K562 (cell line): ENCODE data around the gene MTPN. TPM values are rescaled to one million over a fixed set of nuclear protein-coding genes. Genes with fewer than 3 reads are reported as not detected.

ENCODE experiments used
- ARID1B ChIP-seq: fragments of 450-650 bp; IDR thresholded peaks from 2 replicates; pipeline ENCODE4 v1.6.1; 2016; ENCODE audit warnings: antibody characterized with exemption, mild to moderate bottlenecking, inconsistent platforms
- BACH1 ChIP-seq: fragments of 200-800 bp; sonication (Bioruptor generic); IDR thresholded peaks from 2 replicates; pipeline ENCODE4 v1.6.1; 2016; ENCODE audit warnings: missing genetic modification characterization, missing compliant biosample characterization
- CBFA2T3 ChIP-seq: fragments of 450-650 bp; IDR thresholded peaks from 2 replicates; pipeline ENCODE4 v1.6.1; 2017
- EP300 ChIP-seq: IDR thresholded peaks from 2 replicates; pipeline ENCODE4 v1.6.1; 2012; ENCODE audit warnings: low read length, improper control_type of control experiment
- HDAC3 ChIP-seq: fragments of 450-650 bp; IDR thresholded peaks from 2 replicates; pipeline ENCODE4 v1.6.1; 2018; ENCODE audit warnings: borderline replicate concordance, mild to moderate bottlenecking, moderate library complexity; ENCODE audit not compliant: partially characterized antibody
- HMG20A ChIP-seq: fragments of 450-650 bp; formaldehyde crosslinking; conservative IDR thresholded peaks from 2 replicates; pipeline ENCODE4 v1.4.0; 2020; ENCODE audit warnings: mild to moderate bottlenecking, mixed read lengths
- LARP7 ChIP-seq: fragments of 450-650 bp; IDR thresholded peaks from 2 replicates; pipeline ENCODE4 v1.6.1; 2016
- MAFF ChIP-seq: IDR thresholded peaks from 2 replicates; pipeline ENCODE4 v1.6.1; 2012; ENCODE audit warnings: low read length, improper control_type of control experiment
- MAFK ChIP-seq: IDR thresholded peaks from 2 replicates; pipeline ENCODE4 v1.6.1; 2011; ENCODE audit warnings: low read length, improper control_type of control experiment
- NFE2 ChIP-seq: IDR thresholded peaks from 2 replicates; pipeline ENCODE4 v1.6.1; 2014; ENCODE audit warnings: antibody characterized with exemption, low read depth
- NRF1 ChIP-seq, 2 experiments: fragments of 450-650 bp; IDR thresholded peaks in 1 of 2; conservative IDR thresholded peaks in 1 of 2; 2 replicates each; pipeline ENCODE4 v1.6.1; 2014; ENCODE audit warnings: mild to moderate bottlenecking in 2 of 2
- PURB ChIP-seq: sonication (generic); formaldehyde crosslinking; IDR thresholded peaks from 2 replicates; pipeline ENCODE4 v1.9.0; 2021; ENCODE audit warnings: low read depth, mild to moderate bottlenecking, missing genetic modification reagents
- RBM34 ChIP-seq: fragments of 200-400 bp; formaldehyde crosslinking; IDR thresholded peaks from 2 replicates; pipeline ENCODE4 v1.6.1; 2018; ENCODE audit warnings: low read length, borderline replicate concordance; ENCODE audit not compliant: insufficient read depth
- SMARCC2 ChIP-seq: fragments of 450-650 bp; IDR thresholded peaks from 2 replicates; pipeline ENCODE4 v1.6.1; 2017; ENCODE audit warnings: antibody characterized with exemption, moderate library complexity, mild to moderate bottlenecking, low read depth
- SOX6 ChIP-seq: fragments of 450-650 bp; IDR thresholded peaks from 2 replicates; pipeline ENCODE4 v1.6.1; 2014; ENCODE audit warnings: mild to moderate bottlenecking
- TCFL5 ChIP-seq: fragments of 250-450 bp; sonication (Bioruptor Pico); conservative IDR thresholded peaks from 2 replicates; pipeline ENCODE4 v1.6.1; 2021; ENCODE audit warnings: mild to moderate bottlenecking, moderate library complexity, matching md5 sums
- TOE1 ChIP-seq, 2 experiments: fragments of 450-650 bp in 1 of 2; sonication (generic) in 1 of 2; formaldehyde crosslinking in 1 of 2; IDR thresholded peaks; 2 replicates each; pipeline versions ENCODE4 v1.7.1 to v1.8.0; 2016 to 2022; ENCODE audit warnings: borderline replicate concordance in 2 of 2, mild to moderate bottlenecking in 2 of 2, antibody characterized with exemption in 1 of 2, inconsistent platforms in 1 of 2, low read depth in 1 of 2, missing genetic modification reagents in 1 of 2, moderate library complexity in 1 of 2
- TRIM24 ChIP-seq, 2 experiments: fragments of 450-650 bp; IDR thresholded peaks; 2 replicates each; pipeline ENCODE4 v1.6.1; 2016
- ZBTB11 ChIP-seq, 3 experiments: fragments of 200-800 bp in 1 of 3; fragments of 250-450 bp in 1 of 3; fragments of 450-650 bp in 1 of 3; sonication (Bioruptor Pico) in 1 of 3; sonication (Bioruptor generic) in 1 of 3; formaldehyde crosslinking in 1 of 3; IDR thresholded peaks; 2 replicates each; pipeline versions ENCODE4 v1.6.1 to v1.8.0; 2016 to 2022; ENCODE audit warnings: mild to moderate bottlenecking in 2 of 3, missing genetic modification characterization in 2 of 3, missing compliant biosample characterization in 1 of 3, moderate library complexity in 1 of 3
- ZNF316 ChIP-seq: fragments of 450-650 bp; IDR thresholded peaks from 2 replicates; pipeline ENCODE4 v1.6.1; 2016
- polyA plus RNA-seq, 8 experiments: library from polyadenylated mRNA; depleted of rRNA in 4 of 8; stranded (reverse) in 5 of 8; unstranded in 3 of 8; fragments of >200 nt; fragmentation: Nextera tagmentation in 2 of 8; fragmentation: Illumina TruSeq in 1 of 8; extraction: Ambion mirVana in 2 of 8; extraction: Trizol in 1 of 8; gene quantifications; 2 replicates each; pipeline versions ENCODE4 v1.2.1 to v1.2.3, GENCODE V29; 2011 to 2014; ENCODE audit warnings: inconsistent platforms in 1 of 8, missing spikeins in 1 of 8
- total RNA-seq, 7 experiments: library from RNA; depleted of rRNA in 6 of 7; stranded (reverse); fragments of >200 nt in 6 of 7; fragmentation: Illumina TruSeq in 2 of 7; extraction: Trizol in 2 of 7; gene quantifications; 2 replicates each; pipeline versions ENCODE4 v1.2.1 to v1.2.3, GENCODE V29; 2011 to 2021; ENCODE audit warnings: low replicate concordance in 1 of 7
- TF ChIP-seq, protein P1 (sequence below): fragments of 450-650 bp; formaldehyde crosslinking; IDR thresholded peaks from 2 replicates; pipeline ENCODE4 v1.4.0; 2022; ENCODE audit warnings: mild to moderate bottlenecking, moderate library complexity

The MTPN gene
- total and polyA plus RNA-seq, 9 of the 15 experiments (the other 6 are each of a cell fraction or from before 2014, with no cell fraction given) = 68.5 to 261 (median 156) TPM

DNA sequence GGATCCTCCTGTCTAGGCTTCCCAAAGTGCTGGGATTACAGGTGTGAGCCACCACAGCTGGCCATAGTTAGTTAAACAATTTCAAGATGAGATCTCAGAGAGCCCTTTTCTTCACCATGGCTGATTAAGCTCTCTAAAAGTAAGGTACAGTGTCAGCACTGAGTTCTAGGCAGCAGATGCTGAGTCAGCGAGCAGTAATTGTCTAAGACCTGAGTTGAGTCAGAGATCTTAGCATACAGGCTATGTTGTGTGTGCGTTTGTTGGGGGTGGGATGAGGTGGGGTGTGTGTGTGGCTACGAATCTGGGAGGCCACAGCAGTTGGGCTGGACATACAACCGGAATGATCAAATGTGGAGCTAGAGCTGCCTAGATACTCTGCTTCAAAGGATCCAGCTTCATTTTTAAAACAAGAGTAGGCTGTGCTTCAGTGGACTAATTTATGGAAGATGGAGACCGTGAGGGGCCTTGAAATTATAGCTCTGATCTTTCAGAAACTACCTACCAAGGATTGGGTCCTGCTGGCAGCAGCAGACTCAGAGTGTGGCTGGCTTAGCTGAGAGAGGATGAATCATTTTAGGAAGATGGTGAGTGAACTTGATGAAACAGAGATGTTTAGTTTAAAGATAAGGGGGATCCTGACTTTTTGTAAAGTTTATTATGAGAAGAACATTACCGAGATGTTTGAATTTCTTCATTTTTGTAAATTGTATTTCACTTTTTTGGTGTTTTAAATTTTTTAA is 17.5 kb upstream of the MTPN start (continued):
- TF ChIP-seq MAFK = peak; percentile 96
- TF ChIP-seq EP300 = no peak
- 0 out of 2 replicates have a peak, but pooled peaks have one; percentile 29 for TF ChIP-seq CBFA2T3
- TF ChIP-seq PURB (CRISPR knock-in tag) = no peak
- TF ChIP-seq HMG20A (CRISPR knock-in tag) = no peak
- TF ChIP-seq ZBTB11 (CRISPR knock-in tag; IDR thresholded peaks at IDR 0.05) = no peak
- TF ChIP-seq HDAC3 = no peak
- TF ChIP-seq LARP7 = 0 out of 2 replicates have a peak, but pooled peaks have one; percentile 27
- TF ChIP-seq BACH1 (tag) = peak; percentile 55; the same call in 1 of the 2 replicates
- no peak for TF ChIP-seq TCFL5
- peak in 1 of 2 experiments; percentile 13; a peak in 1 of 4 replicates for TF ChIP-seq NRF1 (conservative IDR thresholded peaks at IDR 0.05 in 1 of 2, IDR thresholded peaks at IDR 0.05 in 1 of 2)
- peak; percentile 99 for TF ChIP-seq ZNF316
- TF ChIP-seq, protein P1, sequence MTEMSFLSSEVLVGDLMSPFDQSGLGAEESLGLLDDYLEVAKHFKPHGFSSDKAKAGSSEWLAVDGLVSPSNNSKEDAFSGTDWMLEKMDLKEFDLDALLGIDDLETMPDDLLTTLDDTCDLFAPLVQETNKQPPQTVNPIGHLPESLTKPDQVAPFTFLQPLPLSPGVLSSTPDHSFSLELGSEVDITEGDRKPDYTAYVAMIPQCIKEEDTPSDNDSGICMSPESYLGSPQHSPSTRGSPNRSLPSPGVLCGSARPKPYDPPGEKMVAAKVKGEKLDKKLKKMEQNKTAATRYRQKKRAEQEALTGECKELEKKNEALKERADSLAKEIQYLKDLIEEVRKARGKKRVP (CRISPR knock-in tag) = no peak
- peak; percentile 84 for TF ChIP-seq NFE2
- TF ChIP-seq RBM34 = no peak
- TF ChIP-seq MAFF = peak; percentile 94
- peak; percentile 44; the same call in 1 of the 2 replicates for TF ChIP-seq SMARCC2
- TF ChIP-seq TRIM24 (IDR thresholded peaks at IDR 0.05) = peak in 1 of 2 experiments; percentile 60; a peak in 1 of 4 replicates
- 0 out of 2 replicates have a peak, but pooled peaks have one; percentile 27 for TF ChIP-seq SOX6
- no peak for TF ChIP-seq TOE1 (IDR thresholded peaks at IDR 0.05; ENCODE audit: borderline replicate concordance)
- TF ChIP-seq TOE1 (CRISPR knock-in tag; IDR thresholded peaks at IDR 0.05; ENCODE audit: borderline replicate concordance, low read depth) = no peak
- TF ChIP-seq ARID1B = peak; percentile 59; the same call in 1 of the 2 replicates
